Stimulated activated CD8-positive, alpha-beta memory T cell treated with anti-CD3 and anti-CD28 coated beads, Interleukin-2, amount 100 ng/mL, for 48 hours (primary cell): ENCODE results near the gene CNTNAP3B.
"Not testable (repeated sequence)": the region's sequence is repeated elsewhere in the genome, so short reads cannot be mapped to it uniquely, and the experiment has no call there.

ENCODE experiments used
- DNase-seq, 2 donors: peaks; one replicate each; pipeline ENCODE4 v3.0.0-alpha.2; 2020; ENCODE audit warnings: low read depth in 2 of 2

CNTNAP3B gene

GRCh38 chr9:42129073-42129729 lies at the start of gene CNTNAP3B:
CNTNAP3B (minus strand) TSS chr9:42129426; CDS start chr9:42129094, 332 bp downstream.
- not testable (repeated sequence) for DNase-seq

GRCh38 chr9:42160299-42160698 lies 31.1 kb upstream of the CNTNAP3B start:
- DNase-seq: not testable (repeated sequence)

GRCh38 chr9:42127056-42127841 lies 2.0 kb downstream of the CNTNAP3B start:
- DNase-seq: not testable (repeated sequence)

GRCh38 chr9:42121007-42121406 lies 8.2 kb downstream of the CNTNAP3B start:
- not testable (repeated sequence) for DNase-seq

- DNase-seq: not testable (repeated sequence)
Observed at GRCh38 chr9:42095929-42096328, 33.3 kb downstream of the CNTNAP3B start.

- DNase-seq: not testable (repeated sequence)
Observed at GRCh38 chr9:42084559-42084952, 44.7 kb downstream of the CNTNAP3B start.

GRCh38 chr9:42083877-42084558 lies 45.2 kb downstream of the CNTNAP3B start:
- DNase-seq: not testable (repeated sequence)

GRCh38 chr9:42080376-42080775 lies 48.9 kb downstream of the CNTNAP3B start:
- DNase-seq: not testable (repeated sequence)

- not testable (repeated sequence) for DNase-seq
Observed at GRCh38 chr9:42074868-42075267, 54.4 kb downstream of the CNTNAP3B start.

- DNase-seq: not testable (repeated sequence)
Observed at GRCh38 chr9:42071026-42071425, 58.2 kb downstream of the CNTNAP3B start.

- DNase-seq: not testable (repeated sequence)
Observed at GRCh38 chr9:42070035-42070799, 59.0 kb downstream of the CNTNAP3B start.

- not testable (repeated sequence) for DNase-seq
Observed at GRCh38 chr9:42053874-42054273, 75.4 kb downstream of the CNTNAP3B start.

GRCh38 chr9:42050701-42051100 lies 78.5 kb downstream of the CNTNAP3B start:
- DNase-seq: not testable (repeated sequence)

- DNase-seq: not testable (repeated sequence)
Observed at GRCh38 chr9:42044422-42045010, 84.7 kb downstream of the CNTNAP3B start.

- DNase-seq: not testable (repeated sequence)
Observed at GRCh38 chr9:42033541-42033940, 95.7 kb downstream of the CNTNAP3B start.

- DNase-seq: not testable (repeated sequence)
Observed at GRCh38 chr9:42020639-42021038, 108.6 kb downstream of the CNTNAP3B start.

GRCh38 chr9:42018220-42018922 lies 110.9 kb downstream of the CNTNAP3B start:
- not testable (repeated sequence) for DNase-seq

- not testable (repeated sequence) for DNase-seq
Observed at GRCh38 chr9:42014317-42014716, 114.9 kb downstream of the CNTNAP3B start.

- DNase-seq: not testable (repeated sequence)
Observed at GRCh38 chr9:41991607-41992006, 137.6 kb downstream of the CNTNAP3B start.

GRCh38 chr9:41980271-41980670 lies 149.0 kb downstream of the CNTNAP3B start:
- DNase-seq: not testable (repeated sequence)
